GM13977 (cell line): Measurements from ENCODE around the gene SNAPC1.

Experiments used
- DNase-seq: peaks from one replicate; pipeline ENCODE4 v3.0.0; 2012; ENCODE audit warnings: low spot score
- CTCF ChIP-seq: IDR thresholded peaks from 2 replicates; pipeline ENCODE4 v1.5.1; 2012; ENCODE audit warnings: mild to moderate bottlenecking, control low read depth; ENCODE audit not compliant: insufficient read depth; ENCODE audit errors: extremely low read depth, missing control alignments
- in situ Hi-C: fragments of 300-500 bp; cut with MboI; formaldehyde crosslinking; loops from one replicate; pipeline ENCODE4 v1.12.0; 2022; ENCODE audit warnings: low sequenced_read_pairs, low pct_unique_long_range_greater_than_20kb, mixed read lengths, inconsistent platforms; ENCODE audit not compliant: unreplicated experiment

The SNAPC1 gene

GRCh38 chr14:61765225-61765943, 3.2 kb downstream of the SNAPC1 start:
- no peak for TF ChIP-seq CTCF
- DNase-seq: no peak
- in situ Hi-C loops: no loop called here

GRCh38 chr14:61766151-61766550, 3.9 kb downstream of the SNAPC1 start:
- DNase-seq: no peak
- no peak for TF ChIP-seq CTCF
- in situ Hi-C loops: no loop called here

- in situ Hi-C loops: no loop called here
- TF ChIP-seq CTCF: no peak
Measured at GRCh38 chr14:61768240-61768639, 6.0 kb downstream of the SNAPC1 start.

GRCh38 chr14:61769893-61770292, 7.7 kb downstream of the SNAPC1 start:
- no peak for TF ChIP-seq CTCF
- in situ Hi-C loops: no loop called here
- DNase-seq: no peak

More at GRCh38 chr14:61768240-61768639, 6.0 kb downstream of the SNAPC1 start:
- DNase-seq: no peak

- no peak for DNase-seq
- no peak for TF ChIP-seq CTCF
- in situ Hi-C loops: no loop called here
Measured at GRCh38 chr14:61774861-61775260, 12.6 kb downstream of the SNAPC1 start.

GRCh38 chr14:61780125-61780524, 17.9 kb downstream of the SNAPC1 start:
- in situ Hi-C loops: no loop called here
- no peak for TF ChIP-seq CTCF

More at GRCh38 chr14:61780125-61780524, 17.9 kb downstream of the SNAPC1 start:
- DNase-seq: peak; percentile 12
